Limb (tissue), 2 donors: ENCODE results near the gene ZSWIM4.

Source experiments
- DNase-seq, 2 donors: peaks; one replicate each; pipeline ENCODE4 v3.0.0-alpha.2; 2016; ENCODE audit errors: extremely low spot score in 2 of 2

ZSWIM4 gene

GRCh38 chr19:13808856-13809255 lies 13.6 kb downstream of the ZSWIM4 start:
- no peak for DNase-seq

- no peak for DNase-seq
These were observed 17.3 kb downstream of the ZSWIM4 start for GRCh38 chr19:13812544-13812943.

- no peak for DNase-seq
These were observed 17.9 kb downstream of the ZSWIM4 start for GRCh38 chr19:13813147-13813546.

GRCh38 chr19:13814550-13814949 lies 19.3 kb downstream of the ZSWIM4 start:
- no peak for DNase-seq

- DNase-seq = peak in 1 of 2 donors; percentile 41
These were observed 21.9 kb downstream of the ZSWIM4 start for GRCh38 chr19:13817018-13817614.

GRCh38 chr19:13817615-13818371 lies 22.6 kb downstream of the ZSWIM4 start:
- peak in 1 of 2 donors; percentile 66 for DNase-seq

- DNase-seq = no peak
These were observed 24.0 kb downstream of the ZSWIM4 start for GRCh38 chr19:13819238-13819637.

GRCh38 chr19:13821292-13821691 lies 26.0 kb downstream of the ZSWIM4 start:
- no peak for DNase-seq

- DNase-seq = no peak
These were observed 28.0 kb downstream of the ZSWIM4 start for GRCh38 chr19:13823256-13823655.

GRCh38 chr19:13823901-13824300 lies 28.7 kb downstream of the ZSWIM4 start:
- no peak for DNase-seq

- DNase-seq = no peak
These were observed 29.5 kb downstream of the ZSWIM4 start for GRCh38 chr19:13824703-13825102.

GRCh38 chr19:13825489-13826441 lies 30.5 kb downstream of the ZSWIM4 start:
- DNase-seq = peak in 1 of 2 donors; percentile 50

- no peak for DNase-seq
These were observed 31.5 kb downstream of the ZSWIM4 start for GRCh38 chr19:13826652-13827235.

GRCh38 chr19:13827656-13828055 lies 32.4 kb downstream of the ZSWIM4 start:
- no peak for DNase-seq

- DNase-seq = no peak
These were observed 35.0 kb downstream of the ZSWIM4 start for GRCh38 chr19:13830114-13830740.

GRCh38 chr19:13830741-13831536 lies 35.7 kb downstream of the ZSWIM4 start:
- DNase-seq = no peak

- no peak for DNase-seq
These were observed 36.6 kb downstream of the ZSWIM4 start for GRCh38 chr19:13831537-13832467.

GRCh38 chr19:13833330-13834243 lies 38.3 kb downstream of the ZSWIM4 start:
- DNase-seq = peak; percentile 86 to 94
